ENCODE measurements around the gene ABCA5. TPM values are rescaled to one million over a fixed set of nuclear protein-coding genes. Genes with fewer than 3 reads are reported as not detected.

The ABCA5 gene
- total RNA-seq, 1 experiment from 2014 or later: 4.5 TPM

- H3K27me3 Mint-ChIP-seq (ENCODE audit: low read depth): no peaks in the 10 kb centered on the region
- Histone ChIP-seq H2BK120ac (ENCODE audit: low read depth, low read length, poor library complexity, severe bottlenecking) (no peak overlapping the region), H2AFZ (ENCODE audit: low read length) (no peak overlapping the region), H3K4me1 (ENCODE audit: insufficient read depth, low read length) (no peaks in the 10 kb centered on the region), H2BK5ac (ENCODE audit: insufficient read length, low read length) (no peak overlapping the region), H3K23me2 (ENCODE audit: insufficient read length, low read depth, low read length, poor library complexity, severe bottlenecking) (no peaks in the 10 kb centered on the region), H3K18ac (ENCODE audit: insufficient read length, low read depth, low read length) (no peak overlapping the region), H3T11ph (ENCODE audit: low read length) (no peak overlapping the region), H2BK12ac (ENCODE audit: insufficient read length, low read depth, low read length) (no peak overlapping the region), H4K20me1 (ENCODE audit: control insufficient read depth, insufficient read depth, insufficient read length) (no peaks in the 10 kb centered on the region), H2BK15ac (ENCODE audit: low read depth, low read length) (no peak overlapping the region), H3K79me1 (ENCODE audit: insufficient read depth, low read depth, low read length, poor library complexity, severe bottlenecking) (no peaks in the 10 kb centered on the region), H3K56ac (ENCODE audit: insufficient read length, low read depth, low read length) (no peak overlapping the region), H3K79me2 (ENCODE audit: insufficient read depth, low read length) (no peaks in the 10 kb centered on the region), H4K91ac (ENCODE audit: insufficient read length, low read depth, low read length) (no peak overlapping the region), H2BK20ac (ENCODE audit: low read depth, low read length, poor library complexity, severe bottlenecking) (no peak overlapping the region), H3K27ac (ENCODE audit: insufficient read length, low read depth, low read length) (no peak overlapping the region), H3K27me3 (ENCODE audit: insufficient read depth, low read length) (no peaks in the 10 kb centered on the region), H3K4me2 (ENCODE audit: insufficient read depth, insufficient read length, low read length) (no peak overlapping the region), H3K23ac (ENCODE audit: insufficient read length, low read depth, low read length) (no peak overlapping the region), H3K14ac (ENCODE audit: insufficient read depth, low read length) (no peak overlapping the region), H4K5ac (ENCODE audit: insufficient read length, low read depth, low read length) (no peak overlapping the region), H3K4ac (ENCODE audit: low read depth, low read length) (no peak overlapping the region), H4K8ac (replicated peaks; ENCODE audit: insufficient read length, low read depth, low read length) (no peak overlapping the region), H3K9me3 (ENCODE audit: control insufficient read depth, low read depth, low read length) (no peaks in the 10 kb centered on the region), H3K9ac (ENCODE audit: extremely low read depth, insufficient read length, low read length) (no peak overlapping the region), H2AK5ac (ENCODE audit: insufficient read length, low read length) (no peak overlapping the region)
- H3K27ac Mint-ChIP-seq: no peak overlapping the region
- WGBS (ENCODE audit: extremely low coverage, insufficient read length, low lambda C conversion rate): no CpG with 5 or more reads among the region's 6 CpGs
- no peak overlapping the region for H3K4me3 Mint-ChIP-seq
- TF ChIP-seq CTCF (conservative IDR thresholded peaks at IDR 0.05): no peak
- H3K4me1 Mint-ChIP-seq: no peaks in the 10 kb centered on the region
- H3K36me3 Mint-ChIP-seq (ENCODE audit: insufficient read depth in 1 of 3, low read depth in 3 of 3): no peaks in the 10 kb centered on the region
- DNase-seq: no peak
- no peaks in the 10 kb centered on the region for H3K9me3 Mint-ChIP-seq
These were observed 57.6 kb downstream of the ABCA5 start for GRCh38 chr17:69269131-69269998.

All from H9 (cell line).